Fibroblast of lung (primary cell): Measurements from ENCODE around the gene UBA7. TPM values are rescaled to one million over a fixed set of nuclear protein-coding genes. Genes with fewer than 3 reads are reported as not detected.
A peak's percentile ranks its signal among the peaks of the same experiment; 100 is the strongest.

Experiments
- DNase-seq, 2 donors: peaks; one replicate each; pipeline versions ENCODE4 v3.0.0 to v3.0.0-alpha.2; 2010; ENCODE audit warnings: low read depth in 2 of 2
- H2AFZ ChIP-seq: 2 replicates; pipeline ENCODE4 v1.5.1; 2012; ENCODE audit warnings: low read length, control low read depth, inconsistent platforms
- H3K27ac ChIP-seq: 2 replicates; pipeline ENCODE4 v1.5.1; 2011; ENCODE audit warnings: low read length, control low read depth; ENCODE audit not compliant: insufficient read depth
- H3K27me3 ChIP-seq: 2 replicates; pipeline ENCODE4 v1.5.1; 2011; ENCODE audit warnings: mild to moderate bottlenecking, low read length; ENCODE audit not compliant: control insufficient read depth, insufficient read depth
- H3K36me3 ChIP-seq: 2 replicates; pipeline ENCODE4 v1.5.1; 2011; ENCODE audit warnings: low read length; ENCODE audit not compliant: control insufficient read depth, insufficient read depth
- H3K4me1 ChIP-seq: 2 replicates; pipeline ENCODE4 v1.5.1; 2011; ENCODE audit warnings: low read length; ENCODE audit not compliant: control insufficient read depth, insufficient read depth; ENCODE audit errors: extremely low read depth
- H3K4me2 ChIP-seq: 2 replicates; pipeline ENCODE4 v1.5.1; 2011; ENCODE audit warnings: low read length, control low read depth; ENCODE audit not compliant: insufficient read depth; ENCODE audit errors: extremely low read depth
- H3K4me3 ChIP-seq, 4 experiments: fragments of 200-600 bp in 1 of 4; sonication (generic) in 1 of 4; replicated peaks in 1 of 4; 2 replicates each; pipeline ENCODE4 v1.5.1; 2011 to 2016; ENCODE audit warnings: low read length in 4 of 4, low read depth in 3 of 4, mild to moderate bottlenecking in 3 of 4, control low read depth in 2 of 4, inconsistent platforms in 1 of 4, mixed read lengths in 1 of 4; ENCODE audit not compliant: insufficient read depth in 1 of 4; ENCODE audit errors: control extremely low read depth in 1 of 4
- H3K79me2 ChIP-seq: 2 replicates; pipeline ENCODE4 v1.5.1; 2012; ENCODE audit warnings: mild to moderate bottlenecking, low read length, inconsistent platforms; ENCODE audit not compliant: control insufficient read depth, insufficient read depth
- H3K9ac ChIP-seq: 2 replicates; pipeline ENCODE4 v1.5.1; 2011; ENCODE audit warnings: mild to moderate bottlenecking, low read length, control low read depth; ENCODE audit not compliant: insufficient read depth
- H3K9me3 ChIP-seq: 2 replicates; pipeline ENCODE4 v1.5.1; 2012; ENCODE audit warnings: low read depth, low read length; ENCODE audit not compliant: control insufficient read depth, insufficient read depth
- H4K20me1 ChIP-seq: 2 replicates; pipeline ENCODE4 v1.5.1; 2011; ENCODE audit warnings: low read length; ENCODE audit not compliant: control insufficient read depth, insufficient read depth; ENCODE audit errors: extremely low read depth
- CTCF ChIP-seq, 2 donors: IDR thresholded peaks in 1 of 2; conservative IDR thresholded peaks in 1 of 2; 1 replicate in 1 of 2; 2 replicates in 1 of 2; pipeline ENCODE4 v1.5.1; 2011 to 2012; ENCODE audit warnings: low read length in 2 of 2, control low read depth in 1 of 2, inconsistent platforms in 1 of 2, low read depth in 1 of 2, mild to moderate bottlenecking in 1 of 2
- EZH2 ChIP-seq: IDR thresholded peaks from 2 replicates; pipeline ENCODE4 v1.5.1; 2012; ENCODE audit warnings: low read length, control low read depth, mild to moderate bottlenecking; ENCODE audit errors: missing control alignments
- polyA plus RNA-seq, 2 donors: library from polyadenylated mRNA; depleted of rRNA in 1 of 2; stranded (reverse) in 1 of 2; unstranded in 1 of 2; fragments of >200 nt; gene quantifications; 2 replicates each; pipeline ENCODE4 v1.2.1, GENCODE V29; 2011 to 2012; ENCODE audit warnings: missing spikeins in 1 of 2
- total RNA-seq: library from RNA; depleted of rRNA; stranded (reverse); fragments of >200 nt; gene quantifications from 2 replicates; pipeline ENCODE4 v1.2.1, GENCODE V29; 2014

The UBA7 gene
- total and polyA plus RNA-seq, 2 donors (not counting 1 experiment from before 2014, with no cell fraction given) = 33.7 to 57.1 TPM

- H3K4me2 ChIP-seq = no peak overlapping the region
- TF ChIP-seq CTCF (conservative IDR thresholded peaks at IDR 0.05 in 1 of 2, IDR thresholded peaks at IDR 0.05 in 1 of 2; ENCODE audit: low read depth in 1 of 2, low read length in 2 of 2) (no peak), EZH2 (no peak)
- no peak overlapping the region for H2AFZ ChIP-seq
- H3K27me3 ChIP-seq = no peaks in the 10 kb centered on the region
- no peaks in the 10 kb centered on the region for H3K4me1 ChIP-seq
- H3K4me3 ChIP-seq = no peak overlapping the region
- peaks cover 74% of the 10 kb centered on the region for H3K79me2 ChIP-seq
- H3K9ac ChIP-seq = no peak overlapping the region
- H3K9me3 ChIP-seq = no peaks in the 10 kb centered on the region
- H3K36me3 ChIP-seq = no peaks in the 10 kb centered on the region
- peaks cover 3% of the 10 kb centered on the region for H4K20me1 ChIP-seq
- no peak for DNase-seq
- H3K27ac ChIP-seq = no peak overlapping the region
These were observed 38.2 kb downstream of the UBA7 start for GRCh38 chr3:49775538-49775937.

GRCh38 chr3:49772703-49773102 is 41.0 kb downstream of the UBA7 start:
- H3K79me2 ChIP-seq = peaks cover 72% of the 10 kb centered on the region
- no peak overlapping the region for H3K9ac ChIP-seq
- H3K36me3 ChIP-seq = no peaks in the 10 kb centered on the region
- no peaks in the 10 kb centered on the region for H3K27me3 ChIP-seq
- DNase-seq = no peak
- TF ChIP-seq CTCF (conservative IDR thresholded peaks at IDR 0.05 in 1 of 2, IDR thresholded peaks at IDR 0.05 in 1 of 2; ENCODE audit: low read depth in 1 of 2, low read length in 2 of 2) = no peak
- no peak for TF ChIP-seq EZH2
- H3K9me3 ChIP-seq = no peaks in the 10 kb centered on the region
- H3K4me3 ChIP-seq = no peak overlapping the region
- peaks cover 2% of the 10 kb centered on the region for H3K4me1 ChIP-seq
- no peak overlapping the region for H3K4me2 ChIP-seq
- no peak overlapping the region for H2AFZ ChIP-seq
- H3K27ac ChIP-seq = no peak overlapping the region
- H4K20me1 ChIP-seq = peaks cover 3% of the 10 kb centered on the region

- H3K36me3 ChIP-seq = no peaks in the 10 kb centered on the region
- no peak overlapping the region for H3K27ac ChIP-seq
- TF ChIP-seq EZH2 (no peak), CTCF (conservative IDR thresholded peaks at IDR 0.05 in 1 of 2, IDR thresholded peaks at IDR 0.05 in 1 of 2; ENCODE audit: low read depth in 1 of 2, low read length in 2 of 2) (no peak)
- H3K4me2 ChIP-seq = no peak overlapping the region
- no peaks in the 10 kb centered on the region for H3K27me3 ChIP-seq
- H4K20me1 ChIP-seq = peaks cover 3% of the 10 kb centered on the region
- H3K9me3 ChIP-seq = no peaks in the 10 kb centered on the region
- DNase-seq = peak in 1 of 2 donors; percentile 45
- H3K4me3 ChIP-seq = no peak overlapping the region
- no peak overlapping the region for H3K9ac ChIP-seq
- H3K4me1 ChIP-seq = peaks cover 2% of the 10 kb centered on the region
- peaks cover 72% of the 10 kb centered on the region for H3K79me2 ChIP-seq
- H2AFZ ChIP-seq = no peak overlapping the region
These were observed 42.3 kb downstream of the UBA7 start for GRCh38 chr3:49771340-49771938.
